ENCODE results near the gene SBK1. TPM values are rescaled to one million over a fixed set of nuclear protein-coding genes. Genes with fewer than 3 reads are reported as not detected.

SBK1 gene
- total RNA-seq, 1 donor from 2014 or later = 10.5 TPM

GRCh38 chr16:28304214-28304613 is 11.9 kb downstream of the SBK1 start:
- TF ChIP-seq, protein P1, sequence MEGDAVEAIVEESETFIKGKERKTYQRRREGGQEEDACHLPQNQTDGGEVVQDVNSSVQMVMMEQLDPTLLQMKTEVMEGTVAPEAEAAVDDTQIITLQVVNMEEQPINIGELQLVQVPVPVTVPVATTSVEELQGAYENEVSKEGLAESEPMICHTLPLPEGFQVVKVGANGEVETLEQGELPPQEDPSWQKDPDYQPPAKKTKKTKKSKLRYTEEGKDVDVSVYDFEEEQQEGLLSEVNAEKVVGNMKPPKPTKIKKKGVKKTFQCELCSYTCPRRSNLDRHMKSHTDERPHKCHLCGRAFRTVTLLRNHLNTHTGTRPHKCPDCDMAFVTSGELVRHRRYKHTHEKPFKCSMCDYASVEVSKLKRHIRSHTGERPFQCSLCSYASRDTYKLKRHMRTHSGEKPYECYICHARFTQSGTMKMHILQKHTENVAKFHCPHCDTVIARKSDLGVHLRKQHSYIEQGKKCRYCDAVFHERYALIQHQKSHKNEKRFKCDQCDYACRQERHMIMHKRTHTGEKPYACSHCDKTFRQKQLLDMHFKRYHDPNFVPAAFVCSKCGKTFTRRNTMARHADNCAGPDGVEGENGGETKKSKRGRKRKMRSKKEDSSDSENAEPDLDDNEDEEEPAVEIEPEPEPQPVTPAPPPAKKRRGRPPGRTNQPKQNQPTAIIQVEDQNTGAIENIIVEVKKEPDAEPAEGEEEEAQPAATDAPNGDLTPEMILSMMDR (IDR thresholded peaks at IDR 0.05; ENCODE audit: insufficient read depth, low read length, poor library complexity, severe bottlenecking) = no peak
- Histone ChIP-seq H3K36me3 (ENCODE audit: control insufficient read depth, insufficient read depth, low read length) (no peaks in the 10 kb centered on the region), H3K4me3 (ENCODE audit: low read depth, low read length) (no peak overlapping the region), H3K27me3 (ENCODE audit: control insufficient read depth, insufficient read depth, low read length) (no peaks in the 10 kb centered on the region)
- DNase-seq (ENCODE audit: low read depth) = no peak

GRCh38 chr16:28307936-28308335 is 15.6 kb downstream of the SBK1 start:
- Histone ChIP-seq H3K36me3 (ENCODE audit: control insufficient read depth, insufficient read depth, low read length) (no peaks in the 10 kb centered on the region), H3K27me3 (ENCODE audit: control insufficient read depth, insufficient read depth, low read length) (no peaks in the 10 kb centered on the region), H3K4me3 (ENCODE audit: low read depth, low read length) (no peak overlapping the region)
- DNase-seq (ENCODE audit: low read depth) = no peak
- TF ChIP-seq, protein P1 (IDR thresholded peaks at IDR 0.05; ENCODE audit: insufficient read depth, low read length, poor library complexity, severe bottlenecking) = no peak

GRCh38 chr16:28308794-28309584 is 16.7 kb downstream of the SBK1 start:
- TF ChIP-seq, protein P1 (IDR thresholded peaks at IDR 0.05; ENCODE audit: insufficient read depth, low read length, poor library complexity, severe bottlenecking) = no peak
- Histone ChIP-seq H3K27me3 (ENCODE audit: control insufficient read depth, insufficient read depth, low read length) (no peaks in the 10 kb centered on the region), H3K36me3 (ENCODE audit: control insufficient read depth, insufficient read depth, low read length) (no peaks in the 10 kb centered on the region), H3K4me3 (ENCODE audit: low read depth, low read length) (no peak overlapping the region)
- no peak for DNase-seq (ENCODE audit: low read depth)

- TF ChIP-seq, protein P1 (IDR thresholded peaks at IDR 0.05; ENCODE audit: insufficient read depth, low read length, poor library complexity, severe bottlenecking) = no peak
- no peaks in the 10 kb centered on the region for H3K36me3 ChIP-seq (ENCODE audit: control insufficient read depth, insufficient read depth, low read length)
Observed at GRCh38 chr16:28309811-28310311, 17.5 kb downstream of the SBK1 start.

GRCh38 chr16:28310796-28311195 is 18.5 kb downstream of the SBK1 start:
- no peak for DNase-seq (ENCODE audit: low read depth)
- TF ChIP-seq, protein P1 (IDR thresholded peaks at IDR 0.05; ENCODE audit: insufficient read depth, low read length, poor library complexity, severe bottlenecking) = no peak
- no peaks in the 10 kb centered on the region for H3K36me3 ChIP-seq (ENCODE audit: control insufficient read depth, insufficient read depth, low read length)
- peaks cover 2% of the 10 kb centered on the region for H3K27me3 ChIP-seq (ENCODE audit: control insufficient read depth, insufficient read depth, low read length)
- H3K4me3 ChIP-seq (ENCODE audit: low read depth, low read length) = no peak overlapping the region

More at GRCh38 chr16:28309811-28310311, 17.5 kb downstream of the SBK1 start:
- no peak overlapping the region for H3K4me3 ChIP-seq (ENCODE audit: low read depth, low read length)
- no peak for DNase-seq (ENCODE audit: low read depth)
- peaks cover under 1% of the 10 kb centered on the region for H3K27me3 ChIP-seq (ENCODE audit: control insufficient read depth, insufficient read depth, low read length)

Data from kidney epithelial cell (primary cell).